ENCODE measurements around the gene GH2.

GRCh38 chr17:63911657-63912100 is 29.9 kb upstream of the GH2 start:
- TF ChIP-seq CTCF (IDR thresholded peaks at IDR 0.05), result peak; percentile 51 to 83 (median 64)
- no peak for TF ChIP-seq POLR2A (IDR thresholded peaks at IDR 0.05)
